Stimulated activated effector memory CD8-positive, alpha-beta T cell treated with anti-CD3 and anti-CD28 coated beads, Interleukin-12 subunit alpha, Interleukin-12 subunit beta, amount 100 ng/mL, for 72 hours (primary cell): Measurements from ENCODE around the gene P2RY14.

Experiments used
- ATAC-seq: fragments of 150-1000 bp; cut with Tn5 transposase; 2 replicates; pipeline ENCODE4 v1.10.0; 2021
- DNase-seq, 2 donors: peaks; one replicate each; pipeline ENCODE4 v3.0.0; 2021 to 2022; ENCODE audit warnings: low spot score in 2 of 2
- H3K27ac Mint-ChIP-seq: one replicate; pipeline ENCODE4 v1.8.0; 2022; ENCODE audit warnings: mild to moderate bottlenecking, mixed read lengths
- H3K36me3 Mint-ChIP-seq: one replicate; pipeline ENCODE4 v1.8.0; 2022; ENCODE audit warnings: mild to moderate bottlenecking, mixed read lengths
- H3K4me1 Mint-ChIP-seq: one replicate; pipeline ENCODE4 v1.8.0; 2022; ENCODE audit warnings: mixed read lengths
- H3K4me3 Mint-ChIP-seq: one replicate; pipeline ENCODE4 v1.8.0; 2022; ENCODE audit warnings: mild to moderate bottlenecking, mixed read lengths
- H3K9me3 Mint-ChIP-seq: one replicate; pipeline ENCODE4 v1.8.0; 2022; ENCODE audit warnings: mixed read lengths

P2RY14 gene

DNA sequence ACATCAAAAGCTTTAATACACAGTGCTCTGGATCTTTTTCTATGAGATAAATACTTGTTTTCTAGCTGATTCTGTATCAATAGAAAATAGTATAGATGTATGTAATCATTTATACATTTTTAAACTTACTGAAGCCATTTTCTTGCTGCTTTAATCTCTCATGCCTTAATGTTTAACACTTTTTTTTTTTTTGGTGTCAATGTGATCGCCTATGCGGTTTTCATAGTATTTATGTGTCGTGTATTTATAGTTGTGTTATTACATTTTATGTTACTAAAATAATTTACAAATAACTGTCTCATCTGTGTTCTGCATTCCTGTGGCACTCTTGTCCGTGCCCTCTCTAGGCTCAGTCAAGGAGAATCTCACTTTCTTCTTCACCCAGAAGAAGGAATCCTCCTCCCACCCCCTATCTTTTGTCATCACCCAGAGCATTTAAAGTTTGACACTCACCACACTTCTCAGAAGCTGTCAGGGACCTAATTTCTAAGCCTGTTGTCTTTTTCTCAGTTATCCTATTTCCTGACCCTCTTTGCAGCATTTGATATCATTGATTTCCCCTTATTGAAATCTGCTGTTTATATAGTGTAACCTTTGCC is 54.0 kb downstream of the P2RY14 start:
- H3K4me1 Mint-ChIP-seq, result peaks cover 48% of the 10 kb centered on the region
- H3K36me3 Mint-ChIP-seq, result no peaks in the 10 kb centered on the region
- DNase-seq, result no peak
- peak; percentile 11 for ATAC-seq
- peak overlapping the region; percentile 43 for H3K4me3 Mint-ChIP-seq
- H3K9me3 Mint-ChIP-seq, result peaks cover 13% of the 10 kb centered on the region
- peak overlapping the region; percentile 96 for H3K27ac Mint-ChIP-seq

DNA sequence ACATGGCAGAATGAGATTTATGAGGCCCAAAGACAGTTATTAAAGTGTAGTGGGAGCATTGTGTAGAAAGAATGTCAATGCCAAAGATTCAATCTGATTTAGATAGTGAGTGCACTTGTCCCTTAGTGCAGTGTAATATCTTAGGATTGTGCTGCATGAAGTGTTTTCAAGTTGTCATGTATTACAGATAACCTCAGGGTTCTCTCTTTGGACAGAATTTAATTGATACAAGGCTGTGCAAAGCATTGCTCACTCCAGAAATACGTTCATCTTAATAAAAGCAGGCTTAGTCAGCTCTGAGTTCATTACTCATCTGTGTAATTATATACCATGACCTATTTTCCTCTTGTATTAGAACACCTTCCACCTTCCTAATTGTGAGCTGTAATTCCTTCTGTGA is 59.3 kb downstream of the P2RY14 start:
- ATAC-seq (peak; percentile 97), DNase-seq (no peak)
- no peak overlapping the region for H3K27ac Mint-ChIP-seq
- H3K9me3 Mint-ChIP-seq, result peaks cover 13% of the 10 kb centered on the region
- H3K4me1 Mint-ChIP-seq, result peaks cover 33% of the 10 kb centered on the region
- no peaks in the 10 kb centered on the region for H3K36me3 Mint-ChIP-seq
- H3K4me3 Mint-ChIP-seq, result no peak overlapping the region

DNA sequence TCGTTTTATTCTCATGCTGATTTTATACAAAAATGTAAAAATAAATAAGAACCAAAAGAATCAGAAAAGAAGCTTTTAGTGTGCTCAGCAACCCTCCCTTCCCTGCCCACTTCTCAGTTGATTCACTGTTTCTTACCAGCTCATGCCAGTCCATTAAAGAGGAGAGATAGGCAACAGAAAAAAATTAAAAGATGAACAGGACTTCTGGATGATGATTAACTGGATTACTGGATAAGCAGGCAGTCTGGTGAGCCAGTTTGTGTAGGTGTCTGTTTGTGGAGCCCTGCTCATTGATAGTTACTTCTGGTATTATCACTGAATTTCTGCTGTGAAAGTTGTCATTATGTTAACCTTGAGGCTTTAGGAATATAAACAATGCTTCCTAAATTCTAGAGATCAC is 60.2 kb downstream of the P2RY14 start:
- no peak overlapping the region for H3K4me3 Mint-ChIP-seq
- ATAC-seq, result no peak
- no peak for DNase-seq
- H3K9me3 Mint-ChIP-seq, result peaks cover 11% of the 10 kb centered on the region
- H3K36me3 Mint-ChIP-seq, result no peaks in the 10 kb centered on the region
- no peak overlapping the region for H3K27ac Mint-ChIP-seq
- peaks cover 32% of the 10 kb centered on the region for H3K4me1 Mint-ChIP-seq

DNA sequence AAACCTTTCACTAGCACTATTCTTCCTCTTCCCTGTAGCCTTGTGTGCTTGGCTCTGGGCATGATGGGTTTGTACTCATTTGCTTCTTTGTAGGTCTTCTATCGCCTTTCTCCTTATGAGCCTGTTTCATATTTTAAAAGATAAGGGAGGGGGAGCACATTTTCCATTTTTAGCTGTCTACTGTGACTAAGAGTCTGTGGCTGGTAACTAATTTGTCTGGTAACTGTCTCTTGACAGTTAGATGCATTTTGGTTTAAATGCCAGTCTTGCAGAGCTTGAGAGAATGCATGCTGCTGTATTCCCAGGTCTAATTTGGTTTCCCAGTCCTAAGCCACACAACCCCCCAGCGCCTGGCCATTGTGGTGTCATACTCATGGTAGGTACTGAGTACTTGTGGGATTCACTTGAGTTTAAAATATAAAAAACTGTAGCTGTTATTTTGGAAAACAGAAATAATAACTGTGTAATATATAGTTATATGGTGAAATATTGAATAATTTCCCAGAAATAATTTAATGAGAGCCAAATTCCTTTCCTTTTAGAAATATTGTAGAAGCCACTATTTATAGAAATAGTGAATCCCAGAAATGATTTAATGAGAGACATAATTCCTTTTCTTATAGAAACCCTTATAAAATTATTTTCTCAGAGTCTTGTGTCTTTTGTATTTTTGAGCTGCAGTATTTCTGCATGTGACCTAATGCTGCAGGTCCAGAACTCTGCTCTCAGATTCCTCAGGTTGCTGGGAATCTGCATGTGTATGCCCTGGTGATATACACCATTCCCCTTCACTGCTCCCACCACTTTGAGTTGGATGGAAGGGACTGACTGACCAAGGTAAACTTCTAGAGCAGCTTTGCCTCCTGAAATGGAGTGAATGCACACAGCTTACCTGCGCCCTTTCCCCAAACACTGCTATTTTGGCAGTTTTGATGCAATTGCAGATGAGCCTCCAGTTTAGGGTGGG is 61.4 kb downstream of the P2RY14 start:
- Mint-ChIP-seq H3K4me3 (no peak overlapping the region), H3K4me1 (peaks cover 32% of the 10 kb centered on the region), H3K9me3 (peaks cover 6% of the 10 kb centered on the region), H3K27ac (no peak overlapping the region), H3K36me3 (no peaks in the 10 kb centered on the region)
- DNase-seq, result no peak
- peak; percentile 71 for ATAC-seq

DNA sequence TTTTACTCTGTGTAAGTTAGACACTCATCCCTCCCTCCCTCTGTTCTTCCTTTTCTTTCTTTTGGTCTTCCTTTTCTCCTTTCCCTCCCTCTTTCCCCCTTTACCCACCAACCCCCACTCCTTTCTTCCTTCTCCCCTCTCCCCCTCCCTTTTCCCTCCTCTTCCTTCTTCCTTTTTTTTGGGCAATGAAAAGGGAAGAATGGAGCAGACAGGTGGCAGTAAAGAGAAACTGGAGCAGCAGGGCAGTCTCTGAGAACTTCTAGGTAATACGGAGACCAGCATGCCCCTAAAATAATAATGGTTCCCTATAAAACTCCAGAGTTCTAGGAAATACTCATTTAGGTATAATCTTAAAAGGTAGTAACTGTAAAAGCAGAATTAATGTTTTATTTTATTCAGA is 63.9 kb downstream of the P2RY14 start:
- Mint-ChIP-seq H3K4me3 (no peak overlapping the region), H3K36me3 (peaks cover 8% of the 10 kb centered on the region), H3K9me3 (no peaks in the 10 kb centered on the region), H3K4me1 (peaks cover 50% of the 10 kb centered on the region), H3K27ac (no peak overlapping the region)
- no peak for DNase-seq
- no peak for ATAC-seq

GRCh38 chr3:151213881-151214280 is 64.5 kb downstream of the P2RY14 start:
- no peak for DNase-seq

DNA sequence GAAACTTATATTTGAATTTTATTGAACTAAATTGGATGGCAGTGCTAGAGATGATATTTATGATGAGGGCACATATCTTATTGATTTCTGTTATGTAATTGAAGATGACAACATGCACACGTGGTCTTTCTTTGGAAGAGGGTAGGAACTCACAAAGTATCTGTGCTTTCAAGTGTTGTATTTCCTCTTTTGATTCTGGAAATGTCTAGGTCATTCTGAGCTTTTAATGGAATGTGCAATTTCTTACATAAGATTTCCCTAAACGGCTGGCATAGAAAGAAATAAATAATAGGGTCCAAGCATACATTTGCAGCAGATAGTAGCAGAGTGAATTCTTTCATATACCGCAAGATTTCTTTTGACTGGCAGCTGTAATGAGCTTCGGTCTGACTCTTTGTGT is 65.2 kb downstream of the P2RY14 start:
- peaks cover 8% of the 10 kb centered on the region for H3K36me3 Mint-ChIP-seq
- H3K27ac Mint-ChIP-seq, result no peak overlapping the region
- H3K4me3 Mint-ChIP-seq, result no peak overlapping the region
- H3K9me3 Mint-ChIP-seq, result no peaks in the 10 kb centered on the region
- ATAC-seq (no peak), DNase-seq (no peak)
- peaks cover 55% of the 10 kb centered on the region for H3K4me1 Mint-ChIP-seq

More at GRCh38 chr3:151213881-151214280, 64.5 kb downstream of the P2RY14 start:
- Mint-ChIP-seq H3K36me3 (peaks cover 8% of the 10 kb centered on the region), H3K4me3 (no peak overlapping the region), H3K4me1 (peaks cover 49% of the 10 kb centered on the region), H3K9me3 (no peaks in the 10 kb centered on the region), H3K27ac (no peak overlapping the region)
- ATAC-seq, result no peak

GRCh38 chr3:151210676-151211381 is 67.5 kb downstream of the P2RY14 start:
- H3K9me3 Mint-ChIP-seq, result no peaks in the 10 kb centered on the region
- peaks cover 20% of the 10 kb centered on the region for H3K36me3 Mint-ChIP-seq
- DNase-seq (no peak), ATAC-seq (no peak)
- peak overlapping the region; percentile 95 for H3K27ac Mint-ChIP-seq
- H3K4me1 Mint-ChIP-seq, result peaks cover 63% of the 10 kb centered on the region
- peak overlapping the region; percentile 52 for H3K4me3 Mint-ChIP-seq

DNA sequence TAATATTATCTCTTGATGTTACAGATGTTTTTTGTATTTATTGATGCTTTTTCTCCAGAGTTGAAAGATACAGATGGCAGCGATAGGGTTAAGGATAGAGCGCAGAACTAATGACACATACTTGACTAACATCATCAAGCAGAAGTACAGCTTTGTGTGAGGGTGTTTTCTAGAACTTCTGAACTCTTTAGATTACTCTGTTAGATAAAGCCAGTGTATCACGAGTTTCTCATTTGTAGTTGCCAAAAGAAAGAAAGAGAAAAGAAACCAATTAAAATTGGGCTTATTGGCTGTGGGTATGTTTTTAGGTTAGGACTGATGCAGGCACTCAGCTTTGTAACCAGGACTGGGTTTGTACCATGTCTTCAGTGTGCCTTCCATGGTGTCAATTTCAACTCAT is 68.7 kb downstream of the P2RY14 start:
- no peak for DNase-seq
- H3K4me3 Mint-ChIP-seq, result peak overlapping the region; percentile 52
- peak; percentile 89 for ATAC-seq
- H3K36me3 Mint-ChIP-seq, result peaks cover 32% of the 10 kb centered on the region
- H3K27ac Mint-ChIP-seq, result peak overlapping the region; percentile 95
- H3K9me3 Mint-ChIP-seq, result no peaks in the 10 kb centered on the region
- peaks cover 67% of the 10 kb centered on the region for H3K4me1 Mint-ChIP-seq

- peaks cover 58% of the 10 kb centered on the region for H3K4me1 Mint-ChIP-seq
- H3K4me3 Mint-ChIP-seq, result peak overlapping the region; percentile 76
- peaks cover 60% of the 10 kb centered on the region for H3K36me3 Mint-ChIP-seq
- H3K9me3 Mint-ChIP-seq, result no peaks in the 10 kb centered on the region
- peak overlapping the region; percentile 95 for H3K27ac Mint-ChIP-seq
- ATAC-seq, result peak; percentile 47
- no peak for DNase-seq
Measured at GRCh38 chr3:151206201-151206600, 72.1 kb downstream of the P2RY14 start.

DNA sequence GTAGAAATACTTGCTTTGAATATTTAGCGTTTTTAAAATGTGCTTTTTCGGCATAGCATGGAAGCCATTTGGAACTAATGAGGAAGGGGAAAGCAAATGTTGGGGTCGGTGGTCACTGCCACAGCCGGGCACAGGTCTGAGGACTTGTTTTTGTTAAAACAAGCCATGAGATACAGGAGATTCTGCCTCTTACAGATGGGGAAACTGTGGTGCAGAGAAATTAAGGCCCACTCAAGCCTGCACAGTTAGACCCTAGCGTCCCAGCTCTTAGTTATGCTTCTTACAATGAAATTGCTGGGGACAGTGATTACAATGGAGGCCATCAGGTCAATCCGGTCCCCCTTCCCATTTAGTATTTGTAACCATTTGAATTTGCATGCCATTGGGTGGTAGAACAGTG is 72.9 kb downstream of the P2RY14 start:
- peaks cover 61% of the 10 kb centered on the region for H3K36me3 Mint-ChIP-seq
- H3K4me3 Mint-ChIP-seq, result peak overlapping the region; percentile 76
- ATAC-seq, result no peak
- H3K4me1 Mint-ChIP-seq, result peaks cover 52% of the 10 kb centered on the region
- H3K9me3 Mint-ChIP-seq, result no peaks in the 10 kb centered on the region
- DNase-seq, result peak in 1 of 2 donors; percentile 72
- H3K27ac Mint-ChIP-seq, result peak overlapping the region; percentile 95

DNA sequence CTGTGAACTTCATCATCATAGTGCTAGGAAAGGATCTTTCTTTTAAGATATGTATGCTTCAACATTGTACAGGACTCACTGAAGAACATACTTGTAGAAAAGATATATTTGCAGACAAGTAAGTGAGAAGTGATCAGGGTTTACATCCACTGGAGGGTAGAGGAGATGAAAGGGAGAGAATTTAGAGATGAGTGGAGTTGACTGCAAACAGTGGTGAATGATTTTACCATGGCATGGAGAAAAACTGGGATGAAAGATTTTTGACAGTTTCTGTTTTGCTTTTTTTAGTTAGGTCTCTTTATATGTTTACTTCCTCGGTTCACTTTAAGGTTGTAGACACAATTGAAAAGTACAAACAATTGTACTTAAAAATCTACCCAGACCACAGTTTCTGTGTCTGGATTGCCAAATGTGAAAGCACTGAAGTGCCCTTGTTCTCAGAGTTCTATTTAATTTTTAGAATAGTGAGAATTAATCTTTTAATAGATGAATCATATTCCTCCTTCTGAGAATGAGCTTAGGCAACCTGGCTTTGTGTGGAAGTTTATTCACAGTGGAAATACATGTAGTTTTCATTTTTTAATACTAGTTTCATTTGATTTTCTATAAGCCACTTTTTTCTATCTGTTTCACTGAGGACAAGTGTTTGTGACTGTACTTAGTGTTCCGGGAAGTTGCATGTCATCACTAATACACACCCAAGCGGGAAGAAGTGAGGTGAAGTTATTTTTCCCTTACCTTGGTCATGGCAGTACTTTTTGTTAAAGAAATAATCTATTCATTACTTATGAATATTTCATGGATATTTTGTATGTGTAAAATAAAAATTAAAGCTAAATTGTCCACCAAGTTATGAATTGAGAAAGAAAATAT is 73.6 kb downstream of the P2RY14 start:
- no peak for DNase-seq
- peak; percentile 35 for ATAC-seq
- no peaks in the 10 kb centered on the region for H3K9me3 Mint-ChIP-seq
- H3K4me3 Mint-ChIP-seq, result peak overlapping the region; percentile 76
- peaks cover 48% of the 10 kb centered on the region for H3K4me1 Mint-ChIP-seq
- peak overlapping the region; percentile 95 for H3K27ac Mint-ChIP-seq
- H3K36me3 Mint-ChIP-seq, result peaks cover 68% of the 10 kb centered on the region

DNA sequence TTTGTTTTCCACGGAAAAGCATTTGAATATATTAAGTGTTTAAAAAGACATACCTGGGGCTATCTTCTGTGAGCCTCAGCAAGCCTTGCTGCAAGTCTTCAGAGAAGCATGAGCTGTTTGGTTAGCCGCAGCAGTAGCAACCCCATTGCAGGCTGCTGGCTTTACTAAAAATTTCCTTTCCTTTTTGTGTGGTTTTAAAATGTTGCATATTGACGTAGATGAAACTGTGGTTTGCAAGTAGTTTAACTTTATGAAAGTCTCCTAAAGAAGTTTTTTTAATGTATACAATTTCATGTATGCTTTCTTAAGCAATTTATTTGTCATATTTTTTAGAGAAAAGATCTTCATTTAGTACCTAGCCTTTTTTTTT is 75.3 kb downstream of the P2RY14 start, which contains the start of gene GPR171:
Gene GPR171 (minus strand): TSS at position 166 of the 370 bp plus-strand sequence. CDS start 3,830 bp downstream, outside the sequence.
- Mint-ChIP-seq H3K9me3 (no peaks in the 10 kb centered on the region), H3K36me3 (peaks cover 85% of the 10 kb centered on the region), H3K27ac (peak within 1 kb of the TSS; percentile 95), H3K4me1 (peaks cover 47% of the 10 kb centered on the region), H3K4me3 (peak within 1 kb of the TSS; percentile 76)
- ATAC-seq, result peak; percentile 84
- DNase-seq, result peak in 1 of 2 donors; percentile 82

- H3K9me3 Mint-ChIP-seq, result no peaks in the 10 kb centered on the region
- no peak for DNase-seq
- peaks cover 96% of the 10 kb centered on the region for H3K36me3 Mint-ChIP-seq
- H3K4me1 Mint-ChIP-seq, result peaks cover 37% of the 10 kb centered on the region
- no peak for ATAC-seq
- H3K27ac Mint-ChIP-seq, result peak overlapping the region; percentile 95
- H3K4me3 Mint-ChIP-seq, result peak overlapping the region; percentile 76
Measured at GRCh38 chr3:151201051-151201730, 77.2 kb downstream of the P2RY14 start.
